Karpas-422 (cell line): ENCODE measurements around the gene FAM222A. TPM values are rescaled to one million over a fixed set of nuclear protein-coding genes. Genes with fewer than 3 reads are reported as not detected.

Experiments used
- DNase-seq: peaks from one replicate; pipeline ENCODE4 v3.0.0-alpha.2; 2015
- H2AFZ ChIP-seq: fragments of 200-600 bp; sonication (generic); 2 replicates; pipeline ENCODE4 v1.6.1; 2014; ENCODE audit warnings: antibody characterized with exemption, low read length, mixed read lengths
- H3K27ac ChIP-seq: fragments of 200-600 bp; sonication (generic); 2 replicates; pipeline ENCODE4 v1.5.1; 2014; ENCODE audit warnings: mild to moderate bottlenecking, low read length, moderate library complexity
- H3K27me3 ChIP-seq: fragments of 200-600 bp; sonication (generic); 2 replicates; pipeline ENCODE4 v1.6.1; 2014; ENCODE audit warnings: low read length, mixed read lengths
- H3K36me3 ChIP-seq: fragments of 200-600 bp; sonication (generic); 2 replicates; pipeline ENCODE4 v1.6.1; 2014; ENCODE audit warnings: low read length, mixed read lengths; ENCODE audit not compliant: insufficient read depth
- H3K4me1 ChIP-seq: fragments of 200-600 bp; sonication (generic); 2 replicates; pipeline ENCODE4 v1.6.1; 2014; ENCODE audit warnings: mild to moderate bottlenecking, low read length, mixed read lengths
- H3K4me2 ChIP-seq: fragments of 200-600 bp; sonication (generic); 2 replicates; pipeline ENCODE4 v1.6.1; 2014; ENCODE audit warnings: low read length, low read depth, mild to moderate bottlenecking; ENCODE audit not compliant: poor library complexity, severe bottlenecking
- H3K4me3 ChIP-seq: fragments of 200-600 bp; sonication (generic); 2 replicates; pipeline ENCODE4 v1.5.1; 2014; ENCODE audit warnings: mild to moderate bottlenecking, antibody characterized with exemption, low read length, mixed read lengths
- H3K79me2 ChIP-seq: fragments of 200-600 bp; sonication (generic); 2 replicates; pipeline ENCODE4 v1.6.1; 2014; ENCODE audit warnings: mild to moderate bottlenecking, low read length, mixed read lengths
- H3K9ac ChIP-seq: fragments of 200-600 bp; sonication (generic); 2 replicates; pipeline ENCODE4 v1.6.0; 2014; ENCODE audit warnings: low read length
- H3K9me2 ChIP-seq: fragments of 200-600 bp; sonication (generic), shearing (Covaris generic); replicated peaks from 2 replicates; pipeline ENCODE4 v1.6.0; 2014; ENCODE audit warnings: mild to moderate bottlenecking, low read length, moderate library complexity; ENCODE audit not compliant: insufficient read depth
- H3K9me3 ChIP-seq: fragments of 300-700, 200-600 bp; sonication (generic); 2 replicates; pipeline ENCODE4 v1.6.1; 2014; ENCODE audit warnings: low read length, mixed read lengths
- H4K20me1 ChIP-seq: fragments of 200-600 bp; sonication (generic); 2 replicates; pipeline ENCODE4 v1.6.1; 2014; ENCODE audit warnings: mild to moderate bottlenecking, antibody characterized with exemption, low read length, low read depth; ENCODE audit not compliant: insufficient read depth
- total RNA-seq: library from RNA; depleted of rRNA; stranded (reverse); fragments of >200 nt; shearing (Covaris generic); gene quantifications from 2 replicates; pipeline ENCODE4 v1.2.3, GENCODE V29; 2014; ENCODE audit warnings: low replicate concordance

The FAM222A gene
- total RNA-seq, 1 experiment from 2014 or later = 0.11 TPM

DNA sequence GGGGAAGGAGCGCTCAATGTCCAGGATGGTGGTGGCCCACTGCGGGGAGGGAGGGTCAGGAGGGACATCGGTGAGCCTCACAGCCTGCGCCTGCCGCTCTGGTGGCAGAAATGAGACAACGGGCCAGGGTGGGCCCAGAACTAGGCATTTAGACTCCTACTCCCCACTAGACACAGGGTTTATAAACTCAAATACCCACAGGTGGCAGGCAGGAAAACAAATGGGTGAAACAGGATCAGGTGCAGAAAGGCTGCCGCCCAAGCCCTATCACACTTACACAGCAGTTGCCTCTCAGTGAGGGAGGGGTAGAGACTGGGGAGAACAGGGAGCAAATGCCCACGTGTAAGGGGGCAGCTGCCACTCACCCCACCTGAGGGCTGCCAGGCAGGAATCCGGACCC, 73.2 kb downstream of the FAM222A start:
- no peaks in the 10 kb centered on the region for H3K27me3 ChIP-seq
- no peak overlapping the region for H3K9ac ChIP-seq
- H3K79me2 ChIP-seq = no peaks in the 10 kb centered on the region
- H3K36me3 ChIP-seq = no peaks in the 10 kb centered on the region
- DNase-seq = no peak
- H4K20me1 ChIP-seq = no peaks in the 10 kb centered on the region
- no peaks in the 10 kb centered on the region for H3K4me1 ChIP-seq
- H3K27ac ChIP-seq = no peak overlapping the region
- no peak overlapping the region for H2AFZ ChIP-seq
- no peak overlapping the region for H3K4me3 ChIP-seq
- no peaks in the 10 kb centered on the region for H3K9me3 ChIP-seq
- H3K4me2 ChIP-seq = no peak overlapping the region
- H3K9me2 ChIP-seq = no peaks in the 10 kb centered on the region

DNA sequence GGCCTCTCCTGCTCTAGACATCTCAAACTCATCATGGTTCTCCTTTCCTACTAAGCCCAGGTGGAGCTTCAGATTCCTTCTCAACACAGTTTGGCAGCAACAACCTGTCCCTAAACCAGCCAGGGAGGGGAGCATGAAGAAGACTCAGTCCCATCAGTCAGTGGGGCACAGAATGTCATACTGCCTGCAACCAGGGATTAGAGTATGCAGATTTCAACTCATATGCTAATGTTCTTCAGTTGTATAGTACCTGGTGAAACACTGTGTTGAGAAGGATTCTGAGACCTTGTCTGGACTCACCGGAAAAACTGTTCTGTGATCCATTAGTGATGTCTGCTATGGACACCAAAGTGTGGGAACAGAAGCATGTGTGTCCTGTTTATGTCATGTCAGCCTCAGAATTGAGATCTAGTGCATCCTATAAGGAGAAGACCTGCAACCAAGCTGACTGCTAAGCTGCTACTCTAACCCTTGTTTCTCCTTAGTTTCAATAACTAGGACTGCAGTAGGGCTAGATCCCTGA, 76.0 kb downstream of the FAM222A start:
- no peaks in the 10 kb centered on the region for H3K79me2 ChIP-seq
- H3K27me3 ChIP-seq = no peaks in the 10 kb centered on the region
- no peak for DNase-seq
- no peak overlapping the region for H3K4me2 ChIP-seq
- no peaks in the 10 kb centered on the region for H3K9me2 ChIP-seq
- no peaks in the 10 kb centered on the region for H3K4me1 ChIP-seq
- H3K9me3 ChIP-seq = no peaks in the 10 kb centered on the region
- H3K27ac ChIP-seq = no peak overlapping the region
- H3K9ac ChIP-seq = no peak overlapping the region
- no peak overlapping the region for H2AFZ ChIP-seq
- no peaks in the 10 kb centered on the region for H4K20me1 ChIP-seq
- H3K36me3 ChIP-seq = no peaks in the 10 kb centered on the region
- no peak overlapping the region for H3K4me3 ChIP-seq

DNA sequence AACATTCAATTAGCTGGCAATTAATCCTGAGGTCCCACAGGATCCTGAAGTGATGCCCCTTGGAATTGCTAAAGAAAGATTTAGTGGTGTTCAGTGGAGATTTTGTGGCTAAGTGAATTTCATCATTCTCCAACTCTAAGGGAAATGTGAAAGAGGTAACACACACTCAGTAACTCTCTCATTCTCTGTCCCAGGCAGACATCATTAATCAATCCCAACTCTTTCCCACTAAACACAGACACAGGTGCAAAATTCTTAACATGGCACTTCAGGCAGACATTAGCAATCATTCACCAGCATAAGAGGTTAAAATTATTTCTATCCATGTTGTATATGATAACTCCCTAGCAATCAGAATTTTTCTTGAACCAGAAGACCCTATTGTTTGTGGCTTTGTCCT, 79.4 kb downstream of the FAM222A start:
- no peaks in the 10 kb centered on the region for H3K9me2 ChIP-seq
- H4K20me1 ChIP-seq = no peaks in the 10 kb centered on the region
- H3K27me3 ChIP-seq = no peaks in the 10 kb centered on the region
- no peaks in the 10 kb centered on the region for H3K4me1 ChIP-seq
- no peaks in the 10 kb centered on the region for H3K79me2 ChIP-seq
- no peak overlapping the region for H2AFZ ChIP-seq
- DNase-seq = no peak
- no peak overlapping the region for H3K4me3 ChIP-seq
- no peak overlapping the region for H3K9ac ChIP-seq
- no peaks in the 10 kb centered on the region for H3K36me3 ChIP-seq
- H3K4me2 ChIP-seq = no peak overlapping the region
- H3K9me3 ChIP-seq = no peaks in the 10 kb centered on the region
- H3K27ac ChIP-seq = no peak overlapping the region

DNA sequence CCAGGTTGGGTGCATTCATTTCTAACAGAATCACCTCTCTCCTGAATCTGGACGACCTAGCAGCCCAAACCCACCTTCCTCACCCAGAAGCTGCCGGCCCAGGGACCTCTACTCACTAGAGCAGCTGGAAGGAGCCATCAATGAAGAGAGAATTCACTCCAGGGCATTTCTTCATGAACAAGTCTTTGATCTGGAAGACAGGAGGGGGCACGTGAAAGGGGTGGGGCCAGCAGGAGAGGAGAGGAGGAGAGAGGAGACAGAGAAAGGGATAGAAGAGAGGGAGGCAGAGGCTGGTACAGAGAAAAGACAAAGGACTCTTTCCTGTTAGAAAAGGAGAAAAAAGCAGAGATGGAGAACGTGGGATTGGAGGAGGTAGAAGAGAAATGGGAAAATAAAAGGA, 79.8 kb downstream of the FAM222A start:
- no peak for DNase-seq
- Histone ChIP-seq H3K79me2 (no peaks in the 10 kb centered on the region), H3K27me3 (no peaks in the 10 kb centered on the region), H3K9me3 (no peaks in the 10 kb centered on the region), H3K4me1 (no peaks in the 10 kb centered on the region), H3K9me2 (no peaks in the 10 kb centered on the region), H3K9ac (no peak overlapping the region), H3K36me3 (no peaks in the 10 kb centered on the region), H3K4me2 (no peak overlapping the region), H2AFZ (no peak overlapping the region), H3K27ac (no peak overlapping the region), H3K4me3 (no peak overlapping the region), H4K20me1 (no peaks in the 10 kb centered on the region)

DNA sequence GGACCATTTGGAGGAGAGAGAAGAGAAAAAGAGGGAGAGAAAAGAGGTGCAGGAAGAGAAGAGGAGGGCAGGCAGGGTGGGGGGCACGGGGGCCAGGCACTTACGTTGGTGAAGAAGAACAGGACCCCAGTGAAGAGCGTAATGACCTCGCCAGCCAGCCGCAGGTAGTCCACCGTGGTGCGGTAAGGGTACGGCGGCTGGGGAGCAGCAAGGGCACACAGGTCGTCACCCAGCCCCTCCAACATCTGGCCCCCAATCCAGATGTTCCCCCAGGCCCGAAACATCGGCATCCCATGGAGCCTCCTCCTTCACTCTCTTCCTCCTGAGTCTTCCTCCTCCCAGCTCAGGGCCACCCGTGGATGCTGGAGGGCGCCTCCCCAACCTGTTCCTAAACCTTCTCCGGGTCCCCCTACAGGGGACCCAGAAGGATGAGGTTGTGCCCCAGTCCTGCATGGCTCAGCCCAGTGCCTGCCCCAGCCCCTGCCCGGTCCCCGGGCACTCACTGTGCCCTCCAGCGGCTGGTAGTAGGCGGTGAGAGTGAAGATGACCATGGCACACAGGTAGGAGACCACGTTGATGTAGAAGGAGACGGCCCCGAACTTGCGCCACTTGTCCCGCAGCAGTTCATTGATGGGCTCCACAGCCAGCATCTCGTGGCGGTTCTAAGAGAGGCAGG, 80.3 kb downstream of the FAM222A start:
- H3K9me3 ChIP-seq = no peaks in the 10 kb centered on the region
- H3K9ac ChIP-seq = no peak overlapping the region
- H3K4me1 ChIP-seq = no peaks in the 10 kb centered on the region
- no peaks in the 10 kb centered on the region for H3K79me2 ChIP-seq
- no peak for DNase-seq
- H3K4me3 ChIP-seq = no peak overlapping the region
- H3K36me3 ChIP-seq = no peaks in the 10 kb centered on the region
- no peak overlapping the region for H3K27ac ChIP-seq
- no peaks in the 10 kb centered on the region for H3K27me3 ChIP-seq
- H3K9me2 ChIP-seq = no peaks in the 10 kb centered on the region
- no peak overlapping the region for H2AFZ ChIP-seq
- no peaks in the 10 kb centered on the region for H4K20me1 ChIP-seq
- H3K4me2 ChIP-seq = no peak overlapping the region

DNA sequence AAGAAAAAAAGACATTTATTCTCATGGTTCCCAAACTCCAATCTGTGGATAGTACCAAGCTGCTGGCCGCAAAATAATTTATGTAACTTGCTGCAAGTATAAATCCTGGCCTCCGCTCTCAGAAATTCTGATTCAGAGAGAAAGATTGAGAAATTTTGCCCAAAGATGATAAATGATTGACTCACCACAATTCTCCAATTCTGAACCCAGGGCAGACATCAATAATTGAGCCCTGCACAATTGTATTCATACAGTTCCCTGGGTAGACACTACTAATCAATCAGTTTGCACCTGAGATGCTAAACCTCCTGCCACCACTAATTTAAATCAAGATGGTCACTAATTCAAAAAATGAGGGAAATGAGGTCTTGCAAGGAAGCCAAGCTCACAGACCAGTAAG, 81.4 kb downstream of the FAM222A start:
- Histone ChIP-seq H3K4me1 (no peaks in the 10 kb centered on the region), H4K20me1 (no peaks in the 10 kb centered on the region), H3K9me3 (no peaks in the 10 kb centered on the region), H3K4me3 (no peak overlapping the region), H3K27me3 (no peaks in the 10 kb centered on the region), H3K4me2 (no peak overlapping the region), H3K36me3 (no peaks in the 10 kb centered on the region), H3K9me2 (no peaks in the 10 kb centered on the region), H3K9ac (no peak overlapping the region), H3K79me2 (no peaks in the 10 kb centered on the region), H2AFZ (no peak overlapping the region), H3K27ac (no peak overlapping the region)
- no peak for DNase-seq

DNA sequence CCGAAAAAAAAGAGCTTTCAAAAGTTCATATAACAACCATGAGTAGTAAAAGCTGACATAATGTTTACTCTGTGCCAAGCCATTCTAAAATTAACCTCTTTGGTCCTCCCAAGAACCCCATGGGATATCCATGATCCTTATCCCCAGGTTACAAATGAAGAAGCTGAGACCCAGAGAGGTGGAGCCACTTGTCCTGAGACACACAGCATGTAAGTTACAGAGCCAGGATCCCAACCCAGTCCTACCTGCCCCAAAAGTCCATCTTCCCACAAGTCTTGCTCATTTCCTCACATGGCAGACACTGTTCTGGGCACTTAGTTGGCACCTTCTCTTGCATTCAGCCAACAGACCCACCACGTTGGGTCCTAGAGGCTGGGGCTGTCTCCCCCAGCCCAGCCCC, 82.4 kb downstream of the FAM222A start:
- H3K9me3 ChIP-seq = no peaks in the 10 kb centered on the region
- no peak for DNase-seq
- H3K79me2 ChIP-seq = no peaks in the 10 kb centered on the region
- H3K36me3 ChIP-seq = no peaks in the 10 kb centered on the region
- H2AFZ ChIP-seq = no peak overlapping the region
- H3K27ac ChIP-seq = no peak overlapping the region
- H3K27me3 ChIP-seq = no peaks in the 10 kb centered on the region
- H3K9me2 ChIP-seq = no peaks in the 10 kb centered on the region
- no peak overlapping the region for H3K4me3 ChIP-seq
- no peaks in the 10 kb centered on the region for H3K4me1 ChIP-seq
- no peak overlapping the region for H3K9ac ChIP-seq
- H3K4me2 ChIP-seq = no peak overlapping the region
- no peaks in the 10 kb centered on the region for H4K20me1 ChIP-seq

DNA sequence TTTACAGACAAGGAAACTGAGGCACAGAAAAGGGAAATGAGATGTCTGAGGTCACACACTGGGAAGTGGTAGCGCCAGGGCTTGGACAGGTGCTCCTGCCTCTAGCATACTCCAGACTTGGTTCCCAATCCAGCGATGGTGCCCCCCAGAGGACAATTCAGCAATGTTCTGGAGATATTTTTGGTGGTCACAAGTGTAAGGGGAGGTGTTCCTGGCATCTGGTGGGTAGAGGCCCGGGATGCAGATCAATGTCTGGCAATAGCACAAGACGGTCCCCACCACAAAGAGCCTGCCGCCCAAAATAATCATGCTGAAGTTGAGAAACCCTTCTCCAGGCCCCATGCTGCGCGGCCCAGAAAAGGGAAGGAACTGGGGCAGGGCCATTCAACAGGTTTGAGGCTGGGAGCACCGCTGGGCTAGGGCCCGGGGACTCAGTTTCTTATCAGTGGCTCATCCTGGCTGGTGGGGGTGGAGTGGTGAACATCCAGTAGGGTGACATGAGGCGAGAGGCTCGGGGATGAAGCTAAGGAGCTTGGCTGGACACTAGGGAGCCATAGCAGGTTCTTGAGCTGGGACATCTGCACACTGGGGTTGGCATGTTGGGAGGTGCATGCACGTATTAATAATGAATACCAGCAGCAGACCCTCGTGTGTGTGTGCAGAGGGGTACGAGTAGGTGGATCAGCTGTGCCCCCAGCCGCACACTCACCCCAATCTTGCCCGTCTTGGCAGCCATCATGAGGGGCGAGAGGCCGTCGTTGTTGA, 84.5 kb downstream of the FAM222A start:
- no peaks in the 10 kb centered on the region for H3K9me3 ChIP-seq
- H3K4me2 ChIP-seq = no peak overlapping the region
- no peak overlapping the region for H2AFZ ChIP-seq
- H3K9me2 ChIP-seq = no peaks in the 10 kb centered on the region
- H3K4me3 ChIP-seq = no peak overlapping the region
- H3K9ac ChIP-seq = no peak overlapping the region
- H4K20me1 ChIP-seq = no peaks in the 10 kb centered on the region
- no peaks in the 10 kb centered on the region for H3K27me3 ChIP-seq
- H3K36me3 ChIP-seq = no peaks in the 10 kb centered on the region
- H3K27ac ChIP-seq = no peak overlapping the region
- H3K79me2 ChIP-seq = no peaks in the 10 kb centered on the region
- DNase-seq = no peak
- no peaks in the 10 kb centered on the region for H3K4me1 ChIP-seq
